Ovary (tissue), 9 donors: ENCODE measurements around the gene COMMD3. TPM values are rescaled to one million over a fixed set of nuclear protein-coding genes. Genes with fewer than 3 reads are reported as not detected.

ENCODE experiments used
- DNase-seq, 5 donors: peaks; one replicate each; pipeline ENCODE4 v3.0.0-alpha.2; 2019 to 2020
- H3K27ac ChIP-seq, 2 donors: fragments of 200-600 bp; one replicate each; pipeline versions ENCODE4 v1.5.1 to v1.8.0; 2019 to 2022
- H3K27me3 ChIP-seq: fragments of 200-600 bp; one replicate; pipeline ENCODE4 v1.8.0; 2022
- H3K36me3 ChIP-seq: fragments of 200-600 bp; sonication (generic); one replicate; pipeline ENCODE4 v1.5.1; 2019
- H3K4me1 ChIP-seq: one replicate; pipeline ENCODE4 v1.8.1; 2013; ENCODE audit warnings: mild to moderate bottlenecking, moderate library complexity; ENCODE audit not compliant: insufficient read depth
- H3K4me3 ChIP-seq: fragments of 200-600 bp; sonication (generic); one replicate; pipeline ENCODE4 v1.5.1; 2017
- H3K9me3 ChIP-seq, 2 donors: fragments of 200-600 bp in 1 of 2; sonication (generic) in 1 of 2; one replicate each; pipeline versions ENCODE4 v1.5.1 to v1.8.1; 2013 to 2019; ENCODE audit warnings: mild to moderate bottlenecking in 1 of 2, moderate library complexity in 1 of 2
- EP300 ChIP-seq: sonication (generic); formaldehyde crosslinking; IDR thresholded peaks from one replicate; pipeline ENCODE4 v1.6.1; 2017; ENCODE audit warnings: antibody characterized with exemption
- POLR2A ChIP-seq: fragments of 450-650 bp; IDR thresholded peaks from one replicate; pipeline ENCODE4 v1.6.1; 2017; ENCODE audit warnings: antibody characterized with exemption, mild to moderate bottlenecking, moderate library complexity
- WGBS, 3 donors: extraction: QIAGEN DNeasy Blood & Tissue Kit in 1 of 3; methylation state at CpG; one replicate each; pipeline versions ENCODE4 v1.1.5 to v1.1.7; 2013 to 2017; 5-methylcytosine and 5-hydroxymethylcytosine counted together
- intact Hi-C, 4 donors: fragments of 100-400 bp; cut with DNase I; formaldehyde crosslinking; loops; one replicate each; pipeline versions ENCODE4 v1.11.0 to v1.15.1; 2022 to 2023
- polyA plus RNA-seq, 2 donors: library from polyadenylated mRNA; stranded (reverse); fragments of 200-250 nt in 1 of 2; fragments of 350-450 nt in 1 of 2; fragmentation: Illumina TruSeq in 1 of 2; extraction: RNeasy Lipid Tissue Mini Kit (QIAGEN cat#74804) in 1 of 2; gene quantifications; one replicate each; pipeline ENCODE4 v1.2.3, GENCODE V29; 2013 to 2014
- total RNA-seq, 7 donors: library from RNA; depleted of rRNA in 2 of 7; stranded (reverse); fragments of >200 nt in 2 of 7; fragmentation: NEBNext Ultra II Directional in 3 of 7; extraction: Animal tissue kit (Norgen Biotek cat#: 25700) in 3 of 7; gene quantifications; one replicate each; pipeline versions ENCODE4 v1.1.0 to v1.2.4, GENCODE V29; 2016 to 2023
- TF ChIP-seq, protein P1 (sequence below), 3 donors: fragments of 450-650 bp in 2 of 3; fragments of 200-600 bp in 1 of 3; IDR thresholded peaks; one replicate each; pipeline versions ENCODE4 v1.5.1 to v1.8.0; 2016 to 2022; ENCODE audit warnings: antibody characterized with exemption in 3 of 3, mild to moderate bottlenecking in 1 of 3
- donor health status: DM: no; HTN: no; CAD: no; lungs with moderate emphysema.
- donor health status: DM: no; HTN: no; CAD: no.
- donor health status: Bipolar disorder and iron deficiency.
- donor health status: DM: yes; HTN: yes; CAD: no.
- donor health status: DM: no; HTN: no; CAD: no.
- donor health status: DM: yes; HTN: yes; CAD: no.

Gene COMMD3
- total and polyA plus RNA-seq, 9 donors, result 18.8 to 54.5 (median 39.7) TPM

DNA sequence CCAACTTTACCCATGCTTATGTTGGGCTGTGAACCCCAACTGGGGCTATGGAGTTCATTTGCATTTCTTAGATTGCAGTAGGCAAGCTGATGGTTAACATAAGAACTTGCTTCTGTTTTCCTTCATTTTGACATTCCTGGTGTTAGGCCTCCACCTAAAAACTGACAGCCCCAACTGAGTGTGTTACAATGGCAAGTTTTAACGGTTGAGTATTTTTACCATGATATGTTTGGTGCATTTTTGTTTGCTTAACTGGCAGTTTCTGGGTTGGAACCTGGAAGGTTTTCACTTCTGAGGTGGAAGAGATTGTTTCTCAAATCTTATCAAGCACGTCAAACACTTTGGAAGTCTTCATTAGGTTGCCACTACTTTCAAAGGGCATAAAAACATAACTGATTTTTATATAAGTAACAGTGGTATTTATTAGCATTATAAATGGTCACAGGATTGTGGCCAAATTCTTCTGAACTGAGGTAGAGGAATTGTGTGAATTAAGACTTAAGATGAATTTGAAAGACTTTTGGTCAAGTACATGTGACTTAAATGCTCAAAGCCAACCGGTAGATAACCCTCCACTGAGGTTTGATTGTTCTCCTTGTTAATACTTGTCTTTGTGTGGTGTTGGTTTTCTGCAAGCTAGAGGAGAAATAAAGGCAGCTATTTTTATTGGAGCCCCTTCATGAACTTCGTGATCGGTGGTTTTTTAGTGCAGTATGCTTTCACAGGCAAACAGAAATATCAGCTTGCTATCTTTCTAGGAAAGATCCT, 7.5 kb downstream of the COMMD3 start:
- no peaks in the 10 kb centered on the region for H3K9me3 ChIP-seq
- no peak for TF ChIP-seq EP300
- TF ChIP-seq POLR2A, result no peak
- TF ChIP-seq, protein P1, sequence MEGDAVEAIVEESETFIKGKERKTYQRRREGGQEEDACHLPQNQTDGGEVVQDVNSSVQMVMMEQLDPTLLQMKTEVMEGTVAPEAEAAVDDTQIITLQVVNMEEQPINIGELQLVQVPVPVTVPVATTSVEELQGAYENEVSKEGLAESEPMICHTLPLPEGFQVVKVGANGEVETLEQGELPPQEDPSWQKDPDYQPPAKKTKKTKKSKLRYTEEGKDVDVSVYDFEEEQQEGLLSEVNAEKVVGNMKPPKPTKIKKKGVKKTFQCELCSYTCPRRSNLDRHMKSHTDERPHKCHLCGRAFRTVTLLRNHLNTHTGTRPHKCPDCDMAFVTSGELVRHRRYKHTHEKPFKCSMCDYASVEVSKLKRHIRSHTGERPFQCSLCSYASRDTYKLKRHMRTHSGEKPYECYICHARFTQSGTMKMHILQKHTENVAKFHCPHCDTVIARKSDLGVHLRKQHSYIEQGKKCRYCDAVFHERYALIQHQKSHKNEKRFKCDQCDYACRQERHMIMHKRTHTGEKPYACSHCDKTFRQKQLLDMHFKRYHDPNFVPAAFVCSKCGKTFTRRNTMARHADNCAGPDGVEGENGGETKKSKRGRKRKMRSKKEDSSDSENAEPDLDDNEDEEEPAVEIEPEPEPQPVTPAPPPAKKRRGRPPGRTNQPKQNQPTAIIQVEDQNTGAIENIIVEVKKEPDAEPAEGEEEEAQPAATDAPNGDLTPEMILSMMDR (IDR thresholded peaks at IDR 0.05), result no peak
- H3K36me3 ChIP-seq, result no peaks in the 10 kb centered on the region
- intact Hi-C loops, result loop anchor here in 3 of 4 donors (10.0 kb wide), 3 partner anchors 319 to 819 kb away; partner anchors contain the start of gene DNAJC1 (in 1 of the 3)
- H3K27me3 ChIP-seq, result no peaks in the 10 kb centered on the region
- peaks cover 3% of the 10 kb centered on the region for H3K4me1 ChIP-seq
- no peak overlapping the region for H3K27ac ChIP-seq
- WGBS, 3 donors, result 92 to 95% (median 94%) methylated on average over 5 of the region's 5 CpGs
- H3K4me3 ChIP-seq, result no peak overlapping the region
- no peak for DNase-seq

DNA sequence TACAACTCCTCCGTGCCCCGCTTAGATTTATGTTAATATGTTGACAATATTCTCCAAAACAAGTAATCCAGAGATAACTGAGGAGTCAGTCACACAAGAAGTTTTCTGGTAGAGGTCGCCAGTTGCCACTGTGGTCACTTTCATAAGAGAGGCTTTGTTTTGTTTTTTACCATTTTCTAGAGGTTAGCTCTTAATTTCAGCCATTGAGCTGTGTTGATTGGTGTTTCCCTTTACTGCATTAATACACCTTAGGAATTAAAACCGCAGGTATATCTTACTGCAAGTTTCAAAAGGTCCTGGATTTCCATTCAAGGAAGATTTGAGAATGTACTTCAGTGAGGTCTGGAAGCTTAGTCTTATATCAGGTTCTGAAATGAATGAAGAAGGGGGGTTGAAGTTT, 8.2 kb downstream of the COMMD3 start:
- Histone ChIP-seq H3K27ac (no peak overlapping the region), H3K4me1 (peaks cover 3% of the 10 kb centered on the region), H3K36me3 (no peaks in the 10 kb centered on the region), H3K27me3 (no peaks in the 10 kb centered on the region), H3K4me3 (no peak overlapping the region), H3K9me3 (no peaks in the 10 kb centered on the region)
- intact Hi-C loops, result loop anchor here in 3 of 4 donors (10.0 kb wide), 3 partner anchors 320 to 820 kb away; partner anchors contain the start of gene DNAJC1 (in 1 of the 3)
- TF ChIP-seq, protein P1 (IDR thresholded peaks at IDR 0.05), result no peak
- TF ChIP-seq POLR2A (no peak), EP300 (no peak)
- WGBS, 3 donors, result 87 to 95% (median 90%) methylated on average over 4 of the region's 4 CpGs
- DNase-seq, result no peak

DNA sequence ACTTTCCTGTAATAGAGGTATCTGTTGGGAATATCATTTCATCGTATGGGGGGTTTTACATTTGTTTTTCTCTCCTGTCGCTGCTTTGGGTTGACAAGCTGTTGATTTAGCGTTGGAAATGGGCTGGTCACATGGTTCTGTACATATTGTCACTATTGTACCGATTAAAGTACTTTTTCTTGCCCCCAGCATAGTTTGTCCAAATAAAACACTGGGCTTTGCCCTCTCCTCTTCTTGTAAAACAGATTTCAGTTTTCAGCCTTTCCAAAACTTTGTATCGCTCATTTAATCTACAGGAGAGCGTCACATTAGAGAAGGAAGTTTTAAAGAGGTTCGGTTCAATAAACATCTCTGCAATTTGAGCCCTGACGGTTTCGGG, 8.7 kb downstream of the COMMD3 start:
- Histone ChIP-seq H3K36me3 (no peaks in the 10 kb centered on the region), H3K27ac (peak overlapping the region in 1 of 2 donors; percentile 22), H3K9me3 (no peaks in the 10 kb centered on the region), H3K4me1 (peaks cover 3% of the 10 kb centered on the region), H3K27me3 (no peaks in the 10 kb centered on the region), H3K4me3 (peak overlapping the region; percentile 55)
- no peak for DNase-seq
- 7 to 10% (median 10%) methylated on average over 9 of the region's 9 CpGs for WGBS, 3 donors
- intact Hi-C loops, result loop anchor here in 3 of 4 donors (10.0 kb wide), 3 partner anchors 320 to 820 kb away; partner anchors contain the start of gene DNAJC1 (in 1 of the 3)
- TF ChIP-seq POLR2A (no peak), EP300 (no peak)
- TF ChIP-seq, protein P1 (IDR thresholded peaks at IDR 0.05), result no peak

DNA sequence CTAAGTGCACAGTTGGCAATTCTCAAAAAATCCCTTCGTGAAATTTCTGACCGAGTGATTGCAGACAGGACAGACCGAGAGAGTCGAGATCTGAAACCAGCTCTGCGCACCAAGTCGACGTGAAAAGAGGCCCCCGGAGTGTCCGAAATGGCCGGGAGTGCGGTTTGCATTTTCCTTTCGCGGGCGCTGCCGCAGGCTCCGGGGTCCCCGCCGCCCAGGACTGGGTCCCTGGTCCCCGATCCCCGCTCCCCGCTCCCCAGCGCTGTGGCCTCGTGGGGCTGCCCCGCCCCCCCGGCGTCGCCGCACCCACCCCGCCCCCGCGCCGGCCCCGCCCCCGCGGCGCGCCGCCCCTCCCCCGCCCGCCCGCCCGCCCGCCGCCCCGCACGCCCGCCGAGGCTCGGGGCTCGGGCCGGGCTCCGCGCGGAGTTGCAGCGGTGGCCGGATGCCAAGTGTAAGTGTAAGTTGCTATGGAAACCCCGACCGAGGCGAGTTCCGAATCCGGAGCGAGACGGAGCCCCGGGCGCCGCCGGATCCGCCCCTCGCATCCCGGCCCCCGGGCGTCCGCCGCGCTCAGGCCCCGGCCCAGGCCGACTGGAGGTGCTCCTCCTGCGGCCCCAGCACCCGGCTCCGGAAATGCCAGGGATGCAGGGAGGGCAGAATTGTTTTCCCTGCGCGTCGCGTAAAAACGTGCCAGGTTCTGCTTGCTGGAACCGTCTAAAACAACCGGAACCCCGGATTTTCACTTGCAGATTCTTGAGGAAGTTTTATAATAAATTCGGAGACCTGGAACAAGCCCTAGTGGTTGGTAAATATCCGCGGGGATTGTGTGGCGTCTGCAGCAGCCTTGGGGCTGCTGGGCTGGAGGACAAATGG, 9.3 kb downstream of the COMMD3 start:
- TF ChIP-seq POLR2A, result no peak
- no peak for TF ChIP-seq EP300
- TF ChIP-seq, protein P1 (IDR thresholded peaks at IDR 0.05), result no peak
- Histone ChIP-seq H3K27ac (peak overlapping the region; percentile 22 to 33), H3K27me3 (no peaks in the 10 kb centered on the region), H3K9me3 (no peaks in the 10 kb centered on the region), H3K4me3 (peak overlapping the region; percentile 55), H3K36me3 (no peaks in the 10 kb centered on the region), H3K4me1 (peaks cover 3% of the 10 kb centered on the region)
- intact Hi-C loops, result loop anchor here in 3 of 4 donors (10.0 kb wide), 3 partner anchors 321 to 821 kb away; partner anchors contain the start of gene DNAJC1 (in 1 of the 3)
- WGBS, 3 donors, result 0 to 1% (median 1%) methylated on average over 26 to 92 of the region's 92 CpGs
- peak; percentile 78 to 88 (median 86) for DNase-seq
